ENCODE measurements around the gene TIGD1. TPM values are rescaled to one million over a fixed set of nuclear protein-coding genes. Genes with fewer than 3 reads are reported as not detected.
"Not testable (repeated sequence)": the region's sequence is repeated elsewhere in the genome, so short reads cannot be mapped to it uniquely, and the experiment has no call there.

TIGD1 gene
- total and polyA plus RNA-seq, 2 experiments from 2014 or later = 7.6 to 9.3 TPM

- Histone ChIP-seq H2AFZ (no peak overlapping the region), H3K9me2 (ENCODE audit: insufficient read depth) (no peaks in the 10 kb centered on the region), H3K4me2 (no peak overlapping the region), H3K27ac (ENCODE audit: low read depth) (no peak overlapping the region), H3K79me2 (replicated peaks; ENCODE audit: insufficient read depth) (no peaks in the 10 kb centered on the region), H4K20me1 (replicated peaks; ENCODE audit: insufficient read depth) (peaks cover 6% of the 10 kb centered on the region; the same call in 1 of the 2 replicates), H3K4me1 (ENCODE audit: insufficient read depth) (no peaks in the 10 kb centered on the region), H3F3A (replicated peaks; ENCODE audit: low read depth) (no peaks in the 10 kb centered on the region), H3K27me3 (ENCODE audit: insufficient read depth) (no peaks in the 10 kb centered on the region), H3K4me3 (no peak overlapping the region), H3K36me3 (ENCODE audit: insufficient read depth) (peaks cover 14% of the 10 kb centered on the region)
- Mint-ChIP-seq H3K9me3 (no peaks in the 10 kb centered on the region), H3K4me1 (0 out of 3 replicates have a peak, but pooled peaks cover 3% of the 10 kb centered on the region), H3K27me3 (ENCODE audit: insufficient read depth, low read depth, poor library complexity) (peaks cover 3% of the 10 kb centered on the region), H3K4me3 (no peak overlapping the region), H3K27ac (no peak overlapping the region), H3K36me3 (ENCODE audit: low read depth) (peaks cover 47% of the 10 kb centered on the region)
- DNase-seq (ENCODE audit: low spot score) = no peak
- TF ChIP-seq EZH2 (IDR thresholded peaks at IDR 0.05; ENCODE audit: low read depth, unreplicated experiment) = no peak
- no peak for TF ChIP-seq EZH2phosphoT487 (IDR thresholded peaks at IDR 0.05; ENCODE audit: unreplicated experiment)
- no peak for ATAC-seq
These were observed 22.7 kb upstream of the TIGD1 start for GRCh38 chr2:232573042-232573441.

GRCh38 chr2:232571026-232571474, 20.7 kb upstream of the TIGD1 start:
- peaks cover 30% of the 10 kb centered on the region for H3K36me3 ChIP-seq (ENCODE audit: insufficient read depth)
- H3K27me3 Mint-ChIP-seq (ENCODE audit: insufficient read depth, low read depth, poor library complexity) = peaks cover 3% of the 10 kb centered on the region
- H3K4me3 Mint-ChIP-seq = no peak overlapping the region
- peaks cover 6% of the 10 kb centered on the region; the same call in 1 of the 2 replicates for H4K20me1 ChIP-seq (replicated peaks; ENCODE audit: insufficient read depth)
- H3K79me2 ChIP-seq (replicated peaks; ENCODE audit: insufficient read depth) = no peaks in the 10 kb centered on the region
- H3K27ac Mint-ChIP-seq = no peak overlapping the region
- no peaks in the 10 kb centered on the region for H3F3A ChIP-seq (replicated peaks; ENCODE audit: low read depth)
- no peak for ATAC-seq
- 0 out of 3 replicates have a peak, but pooled peaks cover 3% of the 10 kb centered on the region for H3K4me1 Mint-ChIP-seq
- no peaks in the 10 kb centered on the region for H3K9me2 ChIP-seq (ENCODE audit: insufficient read depth)
- no peak overlapping the region for H3K4me3 ChIP-seq
- TF ChIP-seq CREB1 (CRISPR knock-in tag; IDR thresholded peaks at IDR 0.05; ENCODE audit: low read depth) (no peak), ZNF462 (CRISPR knock-in tag; IDR thresholded peaks at IDR 0.05) (no peak), JUNB (IDR thresholded peaks at IDR 0.05; ENCODE audit: unreplicated experiment) (no peak)
- H3K4me1 ChIP-seq (ENCODE audit: insufficient read depth) = no peaks in the 10 kb centered on the region
- H3K4me2 ChIP-seq = no peak overlapping the region
- peaks cover 65% of the 10 kb centered on the region for H3K36me3 Mint-ChIP-seq (ENCODE audit: low read depth)
- no peak for DNase-seq (ENCODE audit: low spot score)
- H3K9me3 Mint-ChIP-seq = no peaks in the 10 kb centered on the region
- no peaks in the 10 kb centered on the region for H3K27me3 ChIP-seq (ENCODE audit: insufficient read depth)
- H2AFZ ChIP-seq = no peak overlapping the region
- H3K27ac ChIP-seq (ENCODE audit: low read depth) = no peak overlapping the region

- not testable (repeated sequence) for H3K27me3 Mint-ChIP-seq (ENCODE audit: insufficient read depth, low read depth, poor library complexity); H4K20me1 ChIP-seq (replicated peaks; ENCODE audit: insufficient read depth); H3K4me3 ChIP-seq; H3K27ac ChIP-seq (ENCODE audit: low read depth); H3F3A ChIP-seq (replicated peaks; ENCODE audit: low read depth); H3K27ac Mint-ChIP-seq; H3K4me3 Mint-ChIP-seq; DNase-seq (ENCODE audit: low spot score); H3K9me2 ChIP-seq (ENCODE audit: insufficient read depth); H3K79me2 ChIP-seq (replicated peaks; ENCODE audit: insufficient read depth); ATAC-seq; H2AFZ ChIP-seq; H3K4me1 Mint-ChIP-seq; H3K9me3 Mint-ChIP-seq; H3K4me1 ChIP-seq (ENCODE audit: insufficient read depth); H3K4me2 ChIP-seq; H3K27me3 ChIP-seq (ENCODE audit: insufficient read depth)
- peaks cover 30% of the 10 kb centered on the region for H3K36me3 ChIP-seq (ENCODE audit: insufficient read depth)
- peaks cover 70% of the 10 kb centered on the region for H3K36me3 Mint-ChIP-seq (ENCODE audit: low read depth)
These were observed 20.1 kb upstream of the TIGD1 start for GRCh38 chr2:232570481-232570880.

All from GM23338 (cell line).